CD4-positive, alpha-beta T cell treated with Interleukin-1 beta for 1 hour (primary cell): ENCODE results near the gene IRS1.

Source experiments
- DNase-seq, 2 donors: peaks; one replicate each; pipeline ENCODE4 v3.0.0-alpha.2; 2020 to 2022

The IRS1 gene

GRCh38 chr2:226683196-226683595 is 116.4 kb downstream of the IRS1 start:
- no peak for DNase-seq
